ENCODE data around the gene STEAP1. TPM values are rescaled to one million over a fixed set of nuclear protein-coding genes. Genes with fewer than 3 reads are reported as not detected.
A peak's percentile ranks its signal among the peaks of the same experiment; 100 is the strongest.
"Not testable (repeated sequence)": the region's sequence is repeated elsewhere in the genome, so short reads cannot be mapped to it uniquely, and the experiment has no call there.

STEAP1 gene
- total RNA-seq, 1 donor from 2014 or later = 8.2 TPM

- H3K4me1 ChIP-seq = no peaks in the 10 kb centered on the region
- H3K9me3 ChIP-seq = no peaks in the 10 kb centered on the region
- no peak overlapping the region for H3K4me3 ChIP-seq
- TF ChIP-seq CTCF (IDR thresholded peaks at IDR 0.05) = no peak
- H3K27me3 ChIP-seq (ENCODE audit: low read depth) = no peaks in the 10 kb centered on the region
- H3K27ac ChIP-seq = no peak overlapping the region
- ATAC-seq (peak in 1 of 2 donors; percentile 46), DNase-seq (no peak)
- intact Hi-C loops (cut with DNase I) = no loop called here
- no peaks in the 10 kb centered on the region for H3K36me3 ChIP-seq
Observed at GRCh38 chr7:90180011-90180585, 25.8 kb downstream of the STEAP1 start.

- Histone ChIP-seq H3K9me3 (no peaks in the 10 kb centered on the region), H3K27ac (no peak overlapping the region), H3K27me3 (ENCODE audit: low read depth) (no peaks in the 10 kb centered on the region), H3K4me1 (no peaks in the 10 kb centered on the region), H3K36me3 (no peaks in the 10 kb centered on the region), H3K4me3 (no peak overlapping the region)
- intact Hi-C loops (cut with DNase I) = no loop called here
- no peak for TF ChIP-seq CTCF (IDR thresholded peaks at IDR 0.05)
- DNase-seq (no peak), ATAC-seq (no peak)
Observed at GRCh38 chr7:90180649-90181048, 26.4 kb downstream of the STEAP1 start.

- no peak overlapping the region for H3K4me3 ChIP-seq
- H3K9me3 ChIP-seq = no peaks in the 10 kb centered on the region
- H3K36me3 ChIP-seq = no peaks in the 10 kb centered on the region
- ATAC-seq = no peak
- no peak for TF ChIP-seq CTCF (IDR thresholded peaks at IDR 0.05)
- H3K27me3 ChIP-seq (ENCODE audit: low read depth) = no peaks in the 10 kb centered on the region
- no peaks in the 10 kb centered on the region for H3K4me1 ChIP-seq
- DNase-seq = no peak
- no peak overlapping the region for H3K27ac ChIP-seq
- intact Hi-C loops (cut with DNase I) = no loop called here
Observed at GRCh38 chr7:90181485-90181884, 27.2 kb downstream of the STEAP1 start.

GRCh38 chr7:90186290-90186689, 32.0 kb downstream of the STEAP1 start:
- H3K27ac ChIP-seq; H3K27me3 ChIP-seq (ENCODE audit: low read depth); H3K36me3 ChIP-seq; ATAC-seq; H3K4me3 ChIP-seq; H3K4me1 ChIP-seq; H3K9me3 ChIP-seq; intact Hi-C loops (cut with DNase I); DNase-seq: not testable (repeated sequence)

GRCh38 chr7:90187507-90188050, 33.3 kb downstream of the STEAP1 start:
- no peak overlapping the region for H3K4me3 ChIP-seq
- H3K4me1 ChIP-seq = no peaks in the 10 kb centered on the region
- no peak for DNase-seq
- no peaks in the 10 kb centered on the region for H3K9me3 ChIP-seq
- no peak overlapping the region for H3K27ac ChIP-seq
- ATAC-seq = no peak
- intact Hi-C loops (cut with DNase I) = no loop called here
- no peaks in the 10 kb centered on the region for H3K27me3 ChIP-seq (ENCODE audit: low read depth)
- no peak for TF ChIP-seq CTCF (IDR thresholded peaks at IDR 0.05)
- no peaks in the 10 kb centered on the region for H3K36me3 ChIP-seq

GRCh38 chr7:90188281-90188680, 34.0 kb downstream of the STEAP1 start:
- no peak for ATAC-seq

More at GRCh38 chr7:90188281-90188680, 34.0 kb downstream of the STEAP1 start:
- H3K27me3 ChIP-seq (ENCODE audit: low read depth) = no peaks in the 10 kb centered on the region
- no peak for DNase-seq
- no peaks in the 10 kb centered on the region for H3K36me3 ChIP-seq
- intact Hi-C loops (cut with DNase I) = no loop called here
- no peaks in the 10 kb centered on the region for H3K4me1 ChIP-seq
- TF ChIP-seq CTCF (IDR thresholded peaks at IDR 0.05) = no peak
- H3K4me3 ChIP-seq = no peak overlapping the region
- no peaks in the 10 kb centered on the region for H3K9me3 ChIP-seq
- H3K27ac ChIP-seq = no peak overlapping the region
